GM18526 (cell line): ENCODE data around the gene TLCD3B.

ENCODE experiments used
- POLR2A ChIP-seq: IDR thresholded peaks from 3 replicates; pipeline ENCODE4 v1.6.1; 2011; ENCODE audit not compliant: insufficient read length; ENCODE audit errors: extremely low read depth

The TLCD3B gene

DNA sequence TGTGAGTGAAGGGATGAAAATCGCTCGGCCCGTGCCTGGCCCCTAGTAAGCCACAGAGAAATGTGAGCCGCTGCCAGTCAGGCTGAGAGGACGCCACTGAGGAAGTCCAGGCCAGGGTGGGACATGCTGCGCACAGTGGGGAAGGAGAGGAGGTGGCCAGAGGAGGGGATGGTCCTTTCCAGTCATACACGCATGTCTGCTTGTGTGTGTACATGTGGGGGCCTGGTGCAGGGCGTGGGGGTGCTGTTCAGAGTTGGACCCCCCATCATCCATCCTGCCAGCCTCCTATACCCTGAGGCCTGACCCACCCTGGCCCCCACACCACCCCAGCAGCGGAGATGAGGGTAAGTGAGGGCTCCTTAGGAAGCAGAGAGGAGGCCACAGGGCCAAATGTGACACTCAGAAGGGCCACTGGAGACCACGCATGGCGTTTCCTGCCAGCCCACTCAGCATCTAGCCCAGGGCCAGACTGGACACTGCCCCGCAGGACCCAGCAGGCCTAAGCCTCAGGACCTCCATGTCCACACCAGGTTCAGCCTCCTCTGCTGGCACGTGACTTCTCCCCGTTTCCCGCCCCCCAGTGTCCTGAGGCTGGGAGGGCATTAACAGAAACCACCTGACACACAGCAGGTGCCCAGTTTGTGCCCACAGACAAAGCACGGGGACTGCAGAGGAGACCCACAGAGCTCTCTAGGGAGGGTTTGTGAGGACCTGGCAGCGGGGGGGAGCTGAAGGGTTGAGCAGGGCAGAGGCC, 27.2 kb downstream of the TLCD3B start:
- TF ChIP-seq POLR2A: no peak

DNA sequence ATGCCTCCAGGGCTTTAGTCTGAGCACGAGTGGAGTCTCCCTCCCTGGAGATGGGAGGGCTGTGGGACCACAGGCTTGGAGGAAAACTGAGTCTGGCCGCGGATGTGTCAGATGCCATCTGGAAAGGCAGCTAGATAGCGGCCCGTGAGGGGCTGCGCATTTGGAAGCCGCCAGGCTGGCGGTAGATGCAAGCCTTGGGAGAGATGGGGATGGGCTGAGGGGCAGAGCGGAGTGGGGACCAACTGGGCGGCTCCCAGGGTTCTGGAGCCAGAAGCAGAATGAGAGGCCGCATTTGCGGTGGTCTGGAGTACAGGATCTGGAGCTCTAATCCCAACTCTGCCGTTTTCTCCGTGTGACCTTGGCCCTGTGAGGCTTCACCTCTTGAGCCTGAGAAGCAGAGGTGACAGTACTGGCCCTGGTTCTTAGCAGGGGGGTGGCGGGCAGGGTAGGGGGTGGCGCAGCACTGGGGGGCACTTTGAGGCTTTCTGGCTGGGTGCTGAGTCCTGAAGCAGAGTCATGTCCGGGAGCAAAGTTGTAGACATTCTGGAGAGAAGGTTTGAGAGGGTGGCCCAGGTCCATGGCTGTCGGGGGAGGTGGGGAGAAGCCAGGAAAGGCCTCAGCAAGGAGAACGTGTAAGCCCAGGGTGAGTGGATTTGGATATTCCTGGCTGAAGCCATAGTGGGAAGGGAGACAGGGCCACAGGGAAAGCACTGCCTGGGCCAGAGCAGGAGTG, 28.3 kb downstream of the TLCD3B start:
- TF ChIP-seq POLR2A: no peak

DNA sequence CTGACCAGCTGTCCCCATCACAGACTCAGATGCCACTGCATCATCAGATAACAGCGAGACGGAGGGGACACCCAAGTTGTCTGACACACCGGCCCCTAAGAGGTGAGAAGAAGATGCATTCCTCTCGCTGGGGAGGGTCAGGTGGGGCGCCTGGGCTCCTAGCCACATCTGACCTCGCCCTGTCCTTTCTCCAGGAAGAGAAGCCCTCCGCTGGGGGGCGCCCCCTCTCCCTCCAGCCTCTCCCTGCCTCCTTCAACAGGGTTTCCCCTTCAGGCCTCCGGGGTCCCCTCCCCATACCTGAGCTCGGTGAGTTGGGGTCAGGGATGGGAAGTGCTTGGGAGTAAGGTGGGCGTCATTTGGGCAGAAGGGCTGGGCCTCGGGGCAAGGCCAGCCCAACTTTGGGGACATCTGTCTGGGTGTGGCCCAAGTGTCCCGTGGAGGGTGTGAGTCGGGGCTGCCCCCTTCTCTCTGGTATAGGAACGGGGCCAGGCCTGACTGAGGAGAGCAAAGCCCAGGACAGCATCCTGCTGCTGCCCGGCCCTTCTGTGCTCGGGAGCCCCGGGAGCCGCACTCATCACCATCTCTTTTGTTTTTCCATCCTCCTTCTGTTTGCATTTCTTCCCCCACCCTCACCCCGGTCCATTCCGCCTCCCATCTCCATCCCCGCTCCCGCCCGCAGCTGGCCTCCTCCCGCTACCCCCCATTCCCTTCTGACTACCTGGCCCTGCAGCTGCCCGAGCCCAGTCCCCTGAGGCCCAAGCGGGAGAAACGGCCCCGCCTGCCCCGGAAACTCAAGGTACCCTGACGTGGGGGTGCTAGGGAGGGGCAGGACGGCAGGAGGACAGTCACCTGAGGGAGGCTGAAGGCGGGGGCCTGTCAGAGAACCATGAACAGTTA, 30.1 kb downstream of the TLCD3B start:
- TF ChIP-seq POLR2A: no peak

DNA sequence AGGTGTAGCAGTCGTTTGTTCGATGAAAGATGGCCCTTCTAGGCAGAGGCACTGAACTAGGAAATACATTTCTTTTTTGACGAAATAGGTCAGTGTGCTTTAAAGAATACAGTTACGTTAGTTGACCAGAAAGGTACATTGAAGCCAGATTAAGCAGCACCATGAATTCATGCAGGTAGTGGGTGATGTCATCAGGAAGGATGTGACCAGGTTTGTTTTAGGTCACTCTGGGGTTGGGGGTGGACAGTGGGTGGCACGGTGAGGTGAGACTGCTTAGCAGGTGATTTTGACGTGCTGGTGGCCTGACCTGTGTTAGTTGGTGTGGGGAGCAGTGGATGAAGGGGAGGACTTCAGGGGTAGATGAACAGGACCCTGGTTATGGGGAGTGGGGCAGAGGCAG, 31.5 kb downstream of the TLCD3B start:
- TF ChIP-seq POLR2A: no peak

DNA sequence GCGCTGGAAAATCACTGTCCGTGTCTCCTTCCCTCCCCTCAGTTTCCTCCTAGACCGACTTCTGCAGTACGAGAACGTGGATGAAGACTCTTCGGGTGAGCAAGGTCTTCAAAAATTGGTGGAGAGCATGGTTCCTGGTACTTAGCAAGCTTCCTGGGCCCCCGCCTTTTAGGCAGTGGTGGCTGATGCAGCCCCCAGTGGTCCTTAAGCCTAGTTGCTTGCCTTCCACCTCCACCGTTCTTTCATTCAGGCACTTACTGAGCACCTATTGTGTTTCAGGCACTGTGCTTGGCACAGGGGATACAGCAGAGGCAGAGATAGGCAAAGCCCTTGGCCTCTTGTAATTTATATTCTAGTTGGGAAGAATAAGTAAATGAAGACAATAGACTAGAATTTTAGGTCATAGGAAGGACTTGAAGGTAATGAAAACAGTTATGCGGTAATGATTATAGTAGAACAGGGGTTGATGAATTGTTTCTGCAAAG, 34.3 kb downstream of the TLCD3B start:
- no peak for TF ChIP-seq POLR2A

DNA sequence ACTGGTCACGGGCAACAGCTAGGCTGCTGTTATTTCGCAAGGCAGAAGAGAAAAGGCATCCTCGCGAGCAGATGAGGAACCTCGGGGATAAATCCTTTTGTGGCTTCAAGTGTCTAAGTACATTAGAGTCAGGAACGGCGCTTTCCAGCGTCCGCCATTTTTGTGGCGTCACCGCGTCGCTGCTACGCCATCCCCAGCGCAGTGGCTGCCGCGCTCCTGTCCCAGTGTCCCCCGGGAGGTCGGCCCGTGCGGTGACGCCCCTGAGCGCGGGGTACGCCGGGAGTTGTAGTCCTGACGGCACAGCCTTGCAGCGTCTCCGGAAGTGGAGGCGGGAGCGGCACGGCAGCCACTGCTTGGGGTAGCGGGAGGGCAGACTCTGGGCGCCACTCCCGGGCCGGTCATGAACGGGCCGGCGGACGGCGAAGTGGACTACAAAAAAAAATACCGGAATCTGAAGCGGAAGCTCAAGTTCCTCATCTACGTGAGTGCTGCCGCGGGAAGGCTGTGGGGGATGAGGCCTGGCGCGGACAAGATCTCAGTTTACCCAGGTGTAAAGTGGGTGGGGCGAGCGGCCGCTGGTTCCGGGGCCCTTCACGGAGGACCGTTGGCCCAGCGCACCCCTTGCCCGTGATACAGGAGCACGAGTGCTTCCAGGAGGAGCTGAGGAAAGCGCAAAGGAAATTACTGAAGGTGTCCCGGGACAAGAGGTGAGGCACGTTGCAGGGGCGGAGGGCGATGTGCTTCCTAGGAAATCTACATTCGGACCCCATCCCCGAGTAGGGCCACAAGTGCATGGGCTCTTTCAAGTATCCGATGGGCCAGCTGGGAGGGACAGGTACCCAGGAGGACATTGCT, 34.9 kb downstream of the TLCD3B start, which contains the start of gene INO80E:
INO80E (plus strand) TSS at position 331 of the 855 bp plus-strand sequence; CDS start at position 401, 70 bp downstream.
- TF ChIP-seq POLR2A: peak; percentile 82

DNA sequence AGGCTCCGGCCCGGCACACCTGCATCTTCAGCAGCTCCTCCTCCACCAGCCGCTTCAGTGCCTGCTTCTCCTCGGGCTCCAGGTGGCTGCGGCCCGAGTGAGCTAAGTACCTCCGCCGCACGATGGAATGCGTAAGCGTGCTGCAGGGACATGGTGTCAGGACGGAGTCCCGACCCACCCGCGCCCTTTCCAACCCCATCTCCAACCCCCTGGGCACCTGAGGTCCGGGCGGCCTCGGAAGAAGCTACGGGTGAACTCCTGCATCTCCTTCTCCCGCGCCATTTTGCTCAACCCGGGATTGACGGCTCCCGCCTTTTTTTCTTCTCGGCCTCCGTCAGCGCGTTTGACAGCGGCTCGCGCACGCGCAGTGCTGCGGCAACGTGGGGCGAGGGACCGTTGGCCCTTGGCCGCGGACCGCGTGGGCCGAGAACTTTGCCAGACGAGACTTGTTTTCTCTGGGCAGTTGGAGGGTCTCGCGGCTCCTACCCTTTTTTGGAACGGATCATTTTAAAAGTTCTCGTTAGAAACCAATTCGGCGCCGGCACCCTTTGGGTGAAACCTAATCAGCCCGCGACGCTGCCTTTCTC, 35.7 kb downstream of the TLCD3B start, which contains the start of gene HIRIP3:
HIRIP3 (minus strand) TSS at position 294 of the 587 bp plus-strand sequence; CDS start at position 282, 12 bp downstream.
- peak; percentile 38 for TF ChIP-seq POLR2A

DNA sequence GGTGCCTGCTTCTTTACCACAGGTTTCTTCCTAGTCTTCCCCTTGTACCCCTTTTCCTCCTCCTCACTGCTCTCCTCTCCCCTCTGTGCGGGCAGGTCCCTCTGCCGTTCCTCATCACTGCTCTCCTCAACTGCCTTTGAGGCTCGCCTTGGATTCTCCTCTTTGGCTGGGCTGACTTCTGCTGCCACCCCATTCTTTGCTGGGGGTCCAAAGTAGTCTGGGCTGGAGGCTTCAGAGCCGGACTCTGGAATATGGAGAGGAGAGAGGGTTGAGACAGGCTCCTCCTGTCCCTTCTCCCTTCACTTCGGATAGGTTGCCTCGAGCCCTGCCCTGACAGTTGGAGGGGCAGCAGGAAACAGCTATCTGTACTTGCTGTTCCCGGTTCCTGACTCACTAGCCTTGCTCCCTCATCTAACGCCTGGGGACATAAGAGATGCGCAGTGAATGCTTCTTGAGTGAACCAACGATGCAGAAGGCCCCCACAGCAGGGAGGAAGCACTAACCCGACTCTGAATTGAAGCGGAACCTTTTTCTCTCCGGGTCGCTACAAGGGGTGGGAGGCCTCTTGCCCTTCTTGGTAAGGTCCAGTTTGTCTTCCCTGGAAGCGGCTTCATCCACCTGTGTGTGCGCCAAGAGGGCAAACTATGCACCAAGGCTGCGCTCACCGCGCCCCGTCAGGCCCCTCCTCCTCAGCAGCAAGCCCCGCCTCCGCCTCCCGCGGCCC, 36.3 kb downstream of the TLCD3B start:
- no peak for TF ChIP-seq POLR2A

DNA sequence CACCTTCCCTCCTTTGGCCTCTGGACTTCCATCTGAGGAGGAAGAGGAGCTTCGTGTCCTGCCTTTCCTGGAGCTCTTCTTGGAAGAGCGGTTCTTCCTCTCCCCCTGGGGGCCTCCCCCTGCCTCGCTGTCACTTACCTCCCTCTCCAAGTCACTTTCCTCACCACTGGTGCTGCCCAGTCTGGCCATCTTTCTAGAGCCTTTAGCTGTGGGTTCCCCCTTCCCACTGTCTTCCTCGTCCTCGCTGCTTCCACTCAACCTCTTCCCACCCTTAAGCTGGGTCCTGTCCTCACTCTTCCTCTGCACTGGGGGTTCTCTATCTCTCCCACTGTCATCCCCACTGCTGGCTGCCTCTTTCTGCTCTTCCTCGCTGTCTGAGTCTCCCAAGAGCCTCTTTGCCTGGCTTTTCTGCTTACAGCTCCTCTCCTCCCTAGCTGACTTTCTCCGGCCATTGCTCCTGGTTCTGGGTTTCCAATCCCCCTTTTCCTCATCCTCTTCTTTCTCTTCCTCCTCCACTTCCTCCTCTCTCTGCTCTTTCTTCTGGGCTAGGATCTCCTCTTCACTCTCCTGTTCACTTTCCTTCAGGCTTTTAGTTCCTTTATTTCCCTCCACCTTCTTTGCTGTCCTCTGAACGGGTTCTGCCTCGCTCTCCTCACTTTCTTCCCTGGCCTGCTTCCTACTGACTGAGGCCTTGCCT, 37.0 kb downstream of the TLCD3B start:
- no peak for TF ChIP-seq POLR2A

DNA sequence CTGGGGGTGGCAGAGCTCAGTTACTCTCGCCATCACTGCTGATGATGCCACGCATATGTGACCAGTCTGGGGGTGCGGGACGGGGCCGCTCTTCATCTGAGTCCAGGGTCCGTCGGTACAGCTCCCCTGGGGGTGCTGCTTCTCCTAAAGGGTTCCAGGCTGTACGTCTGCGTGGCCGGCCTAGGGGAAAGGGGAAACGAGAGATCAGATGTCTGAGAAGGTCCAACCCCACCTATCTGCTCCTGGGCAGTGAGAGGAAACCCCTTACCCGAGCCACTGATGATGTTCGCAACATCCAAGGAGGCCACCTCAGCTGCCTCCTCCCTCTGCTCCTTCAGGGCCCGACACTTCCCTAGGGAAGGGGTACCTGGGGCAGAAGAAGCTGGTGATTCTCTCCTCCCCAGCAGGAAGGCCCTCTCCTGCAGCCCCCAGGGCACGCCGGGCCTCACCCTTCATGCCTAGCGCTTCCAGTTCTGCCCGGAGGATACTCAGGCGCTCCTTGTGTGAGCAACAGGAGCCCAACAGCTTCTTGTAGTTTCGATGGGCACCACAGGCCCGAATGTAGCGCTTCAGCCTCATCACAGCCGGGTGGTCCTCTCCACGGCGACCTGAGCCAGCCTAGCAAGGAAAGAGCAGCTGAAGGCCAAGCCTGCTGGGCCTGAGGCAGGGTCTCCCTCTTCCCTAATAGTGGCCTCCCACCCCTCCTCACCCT, 37.7 kb downstream of the TLCD3B start:
- no peak for TF ChIP-seq POLR2A

DNA sequence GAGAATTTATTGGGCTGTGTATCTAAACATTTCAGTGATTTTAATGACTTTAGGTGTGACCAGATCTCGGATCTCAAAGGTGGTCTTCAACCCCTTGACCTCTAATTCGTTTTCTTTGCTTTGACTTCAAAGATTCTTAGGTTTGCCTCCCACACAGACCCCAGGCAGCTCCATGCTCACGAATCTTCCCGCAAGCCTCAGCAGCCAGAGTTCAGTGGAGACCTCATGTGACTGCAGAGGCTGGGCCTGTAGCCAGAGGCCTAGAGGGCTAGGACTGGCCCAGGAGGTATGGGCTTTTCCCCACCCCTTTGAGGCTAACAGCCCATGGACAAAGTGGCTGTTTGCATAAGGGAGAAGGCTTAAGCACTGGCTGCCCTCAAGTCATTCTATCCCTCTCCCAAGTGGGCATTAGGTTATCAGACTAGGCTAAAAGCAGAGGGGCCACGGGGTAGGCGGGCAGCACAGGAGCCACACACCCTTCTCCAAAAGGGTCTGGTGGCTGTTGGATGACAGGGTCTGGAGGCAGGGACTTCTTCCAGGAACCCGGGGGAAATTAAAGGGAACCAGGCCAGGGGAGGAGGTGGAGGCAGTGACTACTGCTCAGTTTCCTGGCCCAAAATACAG, 38.6 kb downstream of the TLCD3B start:
- TF ChIP-seq POLR2A: no peak

DNA sequence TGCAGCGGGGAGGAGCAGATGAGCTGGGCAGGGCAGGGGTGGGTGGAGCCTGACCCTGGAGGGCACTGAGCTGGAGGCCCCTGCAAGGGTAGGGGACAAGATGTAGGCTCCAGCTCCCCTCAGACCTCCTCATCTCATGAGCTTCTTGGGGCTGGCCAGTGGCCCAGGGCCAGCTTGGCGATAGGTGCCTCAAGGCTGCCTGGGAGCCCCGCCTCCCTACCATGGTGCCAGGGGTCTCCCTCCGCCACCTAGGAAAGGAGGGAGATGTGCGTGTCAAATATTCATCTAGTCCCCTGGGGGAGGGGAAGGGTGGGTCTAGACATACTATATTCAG, 39.5 kb downstream of the TLCD3B start:
- TF ChIP-seq POLR2A: no peak
